GM21825 (cell line): ENCODE measurements around the gene SIRPA.

ENCODE experiments used
- ATAC-seq: cut with Tn5 transposase; IDR thresholded peaks from one replicate; pipeline ENCODE4 v1.9.1; 2021; ENCODE audit warnings: mild to moderate bottlenecking, moderate library complexity; ENCODE audit not compliant: unreplicated experiment

The SIRPA gene

GRCh38 chr20:1894951-1895673 is at the start of gene SIRPA:
SIRPA (plus strand) TSS chr20:1895407; CDS start chr20:1895448, 41 bp downstream.
- no peak for ATAC-seq

GRCh38 chr20:1845701-1846100 is 49.5 kb upstream of the SIRPA start:
- ATAC-seq = no peak

- ATAC-seq = no peak
Observed at GRCh38 chr20:1846341-1846740, 48.9 kb upstream of the SIRPA start.

GRCh38 chr20:1846876-1847275 is 48.3 kb upstream of the SIRPA start:
- no peak for ATAC-seq

- no peak for ATAC-seq
Observed at GRCh38 chr20:1847780-1848179, 47.4 kb upstream of the SIRPA start.

- ATAC-seq = no peak
Observed at GRCh38 chr20:1848373-1848772, 46.8 kb upstream of the SIRPA start.

GRCh38 chr20:1851396-1851795 is 43.8 kb upstream of the SIRPA start:
- ATAC-seq = no peak

GRCh38 chr20:1853473-1853872 is 41.7 kb upstream of the SIRPA start:
- no peak for ATAC-seq

- no peak for ATAC-seq
Observed at GRCh38 chr20:1854246-1854645, 41.0 kb upstream of the SIRPA start.

GRCh38 chr20:1855109-1855508 is 40.1 kb upstream of the SIRPA start:
- ATAC-seq = no peak

GRCh38 chr20:1855690-1856089 is 39.5 kb upstream of the SIRPA start:
- no peak for ATAC-seq

GRCh38 chr20:1856424-1856823 is 38.8 kb upstream of the SIRPA start:
- ATAC-seq = no peak

- no peak for ATAC-seq
Observed at GRCh38 chr20:1857466-1857865, 37.7 kb upstream of the SIRPA start.

GRCh38 chr20:1858871-1859270 is 36.3 kb upstream of the SIRPA start:
- no peak for ATAC-seq

- no peak for ATAC-seq
Observed at GRCh38 chr20:1860446-1860845, 34.8 kb upstream of the SIRPA start.

- ATAC-seq = no peak
Observed at GRCh38 chr20:1861347-1861976, 33.7 kb upstream of the SIRPA start.

- no peak for ATAC-seq
Observed at GRCh38 chr20:1861996-1862662, 33.1 kb upstream of the SIRPA start.

GRCh38 chr20:1862663-1863053 is 32.5 kb upstream of the SIRPA start:
- no peak for ATAC-seq

- no peak for ATAC-seq
Observed at GRCh38 chr20:1863296-1863695, 31.9 kb upstream of the SIRPA start.

GRCh38 chr20:1866834-1867233 is 28.4 kb upstream of the SIRPA start:
- ATAC-seq = no peak

- no peak for ATAC-seq
Observed at GRCh38 chr20:1867495-1868260, 27.5 kb upstream of the SIRPA start.
